ENCODE data around the gene LCN6. TPM values are rescaled to one million over a fixed set of nuclear protein-coding genes. Genes with fewer than 3 reads are reported as not detected.
"Not testable (repeated sequence)": the region's sequence is repeated elsewhere in the genome, so short reads cannot be mapped to it uniquely, and the experiment has no call there.

LCN6 gene
- total and polyA plus RNA-seq, 2 experiments from 2014 or later, result not detected

- DNase-seq (ENCODE audit: low spot score), result no peak
- 5% methylated on average over 4 of the region's 16 CpGs for WGBS (ENCODE audit: low lambda C conversion rate, missing lambda C conversion rate)
- no peak overlapping the region for H3K27ac ChIP-seq
- H3K4me2 ChIP-seq, result peak overlapping the region; percentile 46
- TF ChIP-seq EZH2 (IDR thresholded peaks at IDR 0.05; ENCODE audit: borderline replicate concordance), result no peak
- TF ChIP-seq CTCF (IDR thresholded peaks at IDR 0.05; ENCODE audit: poor library complexity), result peak; percentile 44
- TF ChIP-seq EZH2phosphoT487 (IDR thresholded peaks at IDR 0.05; ENCODE audit: low read depth, severe bottlenecking, unreplicated experiment), result no peak
- no peak overlapping the region for H2AFZ ChIP-seq
- H3K36me3 ChIP-seq (replicated peaks; ENCODE audit: insufficient read depth, low read depth), result no peaks in the 10 kb centered on the region
- H3K4me1 ChIP-seq (ENCODE audit: insufficient read depth), result no peaks in the 10 kb centered on the region
- no peaks in the 10 kb centered on the region for H3K9me2 ChIP-seq (replicated peaks; ENCODE audit: insufficient read depth)
- no peaks in the 10 kb centered on the region for H3K9me3 ChIP-seq (ENCODE audit: low read depth)
- no peaks in the 10 kb centered on the region for H3K79me2 ChIP-seq
- H4K20me1 ChIP-seq (ENCODE audit: insufficient read depth, poor library complexity, severe bottlenecking), result no peaks in the 10 kb centered on the region
- no peaks in the 10 kb centered on the region for H3K27me3 ChIP-seq
- H3K4me3 ChIP-seq, result no peak overlapping the region
Observed at GRCh38 chr9:136769710-136770191, 21.4 kb upstream of the LCN6 start.

GRCh38 chr9:136766410-136767120, 18.2 kb upstream of the LCN6 start:
- H3K27me3 ChIP-seq; H3K36me3 ChIP-seq (replicated peaks; ENCODE audit: insufficient read depth, low read depth); H3K4me2 ChIP-seq; H3K9me3 ChIP-seq (ENCODE audit: low read depth); H2AFZ ChIP-seq; H3K9me2 ChIP-seq (replicated peaks; ENCODE audit: insufficient read depth); H4K20me1 ChIP-seq (ENCODE audit: insufficient read depth, poor library complexity, severe bottlenecking); H3K4me1 ChIP-seq (ENCODE audit: insufficient read depth); H3K4me3 ChIP-seq; H3K79me2 ChIP-seq; H3K27ac ChIP-seq: not testable (repeated sequence)
- peak; percentile 51 for TF ChIP-seq CTCF (IDR thresholded peaks at IDR 0.05; ENCODE audit: poor library complexity)
- peak; percentile 79 for DNase-seq (ENCODE audit: low spot score)
- WGBS (ENCODE audit: low lambda C conversion rate, missing lambda C conversion rate), result 51% methylated on average over 18 of the region's 18 CpGs

- not testable (repeated sequence) for H3K4me1 ChIP-seq (ENCODE audit: insufficient read depth); DNase-seq (ENCODE audit: low spot score); H3K27me3 ChIP-seq; H3K4me3 ChIP-seq; H3K27ac ChIP-seq; H3K9me2 ChIP-seq (replicated peaks; ENCODE audit: insufficient read depth); H2AFZ ChIP-seq; H4K20me1 ChIP-seq (ENCODE audit: insufficient read depth, poor library complexity, severe bottlenecking); H3K9me3 ChIP-seq (ENCODE audit: low read depth); H3K4me2 ChIP-seq; H3K36me3 ChIP-seq (replicated peaks; ENCODE audit: insufficient read depth, low read depth); H3K79me2 ChIP-seq
- 81% methylated on average over 14 of the region's 14 CpGs for WGBS (ENCODE audit: low lambda C conversion rate, missing lambda C conversion rate)
Observed at GRCh38 chr9:136765745-136766409, 17.6 kb upstream of the LCN6 start.

GRCh38 chr9:136765041-136765440, 16.7 kb upstream of the LCN6 start:
- Histone ChIP-seq H3K9me2 (replicated peaks; ENCODE audit: insufficient read depth) (no peaks in the 10 kb centered on the region), H4K20me1 (ENCODE audit: insufficient read depth, poor library complexity, severe bottlenecking) (no peaks in the 10 kb centered on the region), H3K79me2 (no peaks in the 10 kb centered on the region), H3K4me2 (no peak overlapping the region), H3K27me3 (no peaks in the 10 kb centered on the region), H3K36me3 (replicated peaks; ENCODE audit: insufficient read depth, low read depth) (no peaks in the 10 kb centered on the region), H3K4me1 (ENCODE audit: insufficient read depth) (no peaks in the 10 kb centered on the region), H3K27ac (no peak overlapping the region), H3K4me3 (no peak overlapping the region), H3K9me3 (ENCODE audit: low read depth) (no peaks in the 10 kb centered on the region), H2AFZ (no peak overlapping the region)
- TF ChIP-seq CTCF (IDR thresholded peaks at IDR 0.05; ENCODE audit: poor library complexity) (no peak), EZH2 (IDR thresholded peaks at IDR 0.05; ENCODE audit: borderline replicate concordance) (no peak), EZH2phosphoT487 (IDR thresholded peaks at IDR 0.05; ENCODE audit: low read depth, severe bottlenecking, unreplicated experiment) (no peak)
- 92% methylated on average over 14 of the region's 14 CpGs for WGBS (ENCODE audit: low lambda C conversion rate, missing lambda C conversion rate)
- no peak for DNase-seq (ENCODE audit: low spot score)

All from hepatocyte (in vitro differentiated cells).